Type B pancreatic cell (in vitro differentiated cells): ENCODE measurements around the gene TMEM60. TPM values are rescaled to one million over a fixed set of nuclear protein-coding genes. Genes with fewer than 3 reads are reported as not detected.
A peak's percentile ranks its signal among the peaks of the same experiment; 100 is the strongest.

ENCODE experiments used
- DNase-seq: peaks from one replicate; pipeline ENCODE4 v3.0.0; 2021; ENCODE audit warnings: mixed read lengths; ENCODE audit not compliant: unreplicated experiment; ENCODE audit errors: extremely low spot score
- H3K27ac Mint-ChIP-seq: 2 replicates; pipeline ENCODE4 v1.8.0; 2021; ENCODE audit warnings: mild to moderate bottlenecking, mixed read lengths
- H3K27me3 Mint-ChIP-seq: 2 replicates; pipeline ENCODE4 v1.8.0; 2021; ENCODE audit warnings: mixed read lengths
- H3K36me3 Mint-ChIP-seq: 2 replicates; pipeline ENCODE4 v1.8.0; 2021; ENCODE audit warnings: mixed read lengths
- H3K4me1 Mint-ChIP-seq: one replicate; pipeline ENCODE4 v1.8.0; 2021; ENCODE audit warnings: mixed read lengths; ENCODE audit not compliant: unreplicated experiment
- H3K4me3 Mint-ChIP-seq: 2 replicates; pipeline ENCODE4 v1.8.0; 2021; ENCODE audit warnings: mild to moderate bottlenecking, mixed read lengths
- H3K9me3 Mint-ChIP-seq: 2 replicates; pipeline ENCODE4 v1.8.0; 2021; ENCODE audit warnings: mixed read lengths
- CTCF ChIP-seq: fragments of 200-600 bp; sonication (generic); conservative IDR thresholded peaks from 2 replicates; pipeline ENCODE4 v1.5.0; 2021; ENCODE audit warnings: antibody characterized with exemption, mild to moderate bottlenecking
- long read RNA-seq: library from polyadenylated mRNA; unstranded; transcript quantifications from one replicate; pipeline ENCODE4 v2.0.0, GENCODE V29; 2020
- total RNA-seq: library from RNA; stranded (reverse); gene quantifications from 2 replicates; pipeline ENCODE4 v1.2.1, GENCODE V29; 2021; ENCODE audit warnings: low replicate concordance

Gene TMEM60, protein sequence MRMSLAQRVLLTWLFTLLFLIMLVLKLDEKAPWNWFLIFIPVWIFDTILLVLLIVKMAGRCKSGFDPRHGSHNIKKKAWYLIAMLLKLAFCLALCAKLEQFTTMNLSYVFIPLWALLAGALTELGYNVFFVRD
- 16.1 and 17.0 TPM in 2 replicates for total RNA-seq
- long read RNA-seq, transcript TMEM60-201 (2 exons, 1,023 nt), result major isoform, 23 of 25 reads
- long read RNA-seq, partial matches to known transcripts, result 1 of 25 reads
- long read RNA-seq, other reads (novel, unspliced or antisense), result 1 of 25 reads

GRCh38 chr7:77798394-77799077 lies at the start of gene TMEM60, which contains the start of gene PHTF2:
TSS of gene TMEM60 (minus strand) at chr7:77798434. CDS start at chr7:77794373, 4,061 bp downstream.
TSS of gene PHTF2 (plus strand) at chr7:77798773.
- Mint-ChIP-seq H3K27me3 (no peaks in the 10 kb centered on the region), H3K27ac (peak within 1 kb of the TSS; percentile 92), H3K4me3 (peak within 1 kb of the TSS; percentile 93), H3K4me1 (peaks cover 27% of the 10 kb centered on the region), H3K36me3 (peaks cover 12% of the 10 kb centered on the region), H3K9me3 (peaks cover 2% of the 10 kb centered on the region)
- DNase-seq, result peak; percentile 98
- TF ChIP-seq CTCF, result peak; percentile 72

DNA sequence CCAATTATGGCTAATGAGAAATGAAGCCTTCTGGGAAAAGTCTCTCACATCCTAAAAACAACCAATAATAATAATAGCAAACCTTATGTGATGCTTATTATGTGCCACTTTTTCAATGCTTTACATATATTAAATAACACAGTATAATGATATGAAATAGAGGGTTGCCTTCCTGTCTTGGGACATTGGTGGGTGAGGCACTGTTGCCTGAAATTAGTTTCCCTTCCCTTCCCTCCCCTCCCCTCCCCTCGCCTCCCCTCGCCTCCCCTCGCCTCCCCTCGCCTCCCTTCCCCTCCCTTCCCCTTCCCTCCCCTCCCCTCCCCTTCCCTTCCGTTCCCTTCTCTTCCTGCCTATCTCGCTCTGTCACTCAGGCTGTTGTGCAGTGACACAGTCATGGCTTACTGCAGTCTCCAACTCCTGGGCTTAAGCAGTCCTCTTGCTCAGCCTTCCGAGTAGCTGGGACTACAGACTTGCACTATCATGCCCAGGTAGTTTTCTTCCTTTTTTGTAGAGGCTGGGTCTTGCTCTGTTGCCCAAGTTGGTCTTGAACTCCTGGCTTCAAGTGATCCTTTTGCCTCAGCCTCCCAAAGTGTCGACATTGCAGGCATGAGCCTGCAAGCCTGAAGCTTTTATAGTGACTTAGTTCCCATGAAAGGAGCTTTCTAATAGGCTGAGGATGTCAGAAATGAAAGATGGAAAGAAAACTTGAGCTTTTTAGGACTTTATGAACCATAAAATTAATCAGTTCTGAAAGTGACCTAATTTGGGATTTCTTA lies 48.3 kb upstream of the TMEM60 start:
- DNase-seq, result no peak
- peaks cover 13% of the 10 kb centered on the region for H3K36me3 Mint-ChIP-seq
- TF ChIP-seq CTCF, result no peak
- no peak overlapping the region for H3K27ac Mint-ChIP-seq
- no peaks in the 10 kb centered on the region for H3K4me1 Mint-ChIP-seq
- no peaks in the 10 kb centered on the region for H3K9me3 Mint-ChIP-seq
- no peaks in the 10 kb centered on the region for H3K27me3 Mint-ChIP-seq
- H3K4me3 Mint-ChIP-seq, result no peak overlapping the region

DNA sequence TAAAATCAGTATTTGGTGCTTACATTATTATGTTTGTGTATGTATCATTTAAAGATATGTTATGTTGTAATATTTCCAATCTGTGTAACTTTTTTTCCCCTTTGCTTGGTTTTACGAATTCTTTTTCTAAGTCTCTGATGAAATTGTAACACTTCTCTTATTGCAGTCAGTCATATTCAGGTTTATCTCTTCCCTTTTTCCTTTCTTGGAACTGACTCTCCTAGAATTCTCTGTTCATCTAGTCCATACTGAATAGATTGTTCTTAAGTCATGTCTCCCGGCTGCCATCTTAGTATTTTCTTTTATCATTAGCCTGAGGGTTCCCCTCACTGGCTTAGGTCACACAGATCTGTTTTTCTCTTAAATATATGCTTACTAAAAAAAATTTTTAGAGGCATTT lies 45.0 kb upstream of the TMEM60 start:
- no peaks in the 10 kb centered on the region for H3K4me1 Mint-ChIP-seq
- H3K9me3 Mint-ChIP-seq, result no peaks in the 10 kb centered on the region
- no peak overlapping the region for H3K4me3 Mint-ChIP-seq
- no peak overlapping the region for H3K27ac Mint-ChIP-seq
- H3K36me3 Mint-ChIP-seq, result peaks cover 9% of the 10 kb centered on the region
- no peak for TF ChIP-seq CTCF
- no peak for DNase-seq
- no peaks in the 10 kb centered on the region for H3K27me3 Mint-ChIP-seq

GRCh38 chr7:77839919-77840318 lies 41.7 kb upstream of the TMEM60 start:
- TF ChIP-seq CTCF, result no peak
- H3K27ac Mint-ChIP-seq, result no peak overlapping the region

GRCh38 chr7:77838929-77839491 lies 40.8 kb upstream of the TMEM60 start:
- no peaks in the 10 kb centered on the region for H3K9me3 Mint-ChIP-seq
- no peak for DNase-seq
- H3K27me3 Mint-ChIP-seq, result no peaks in the 10 kb centered on the region
- H3K4me3 Mint-ChIP-seq, result no peak overlapping the region
- no peak for TF ChIP-seq CTCF
- H3K4me1 Mint-ChIP-seq, result peaks cover 10% of the 10 kb centered on the region
- H3K27ac Mint-ChIP-seq, result no peak overlapping the region
- H3K36me3 Mint-ChIP-seq, result peaks cover 5% of the 10 kb centered on the region

More at GRCh38 chr7:77839919-77840318, 41.7 kb upstream of the TMEM60 start:
- Mint-ChIP-seq H3K36me3 (peaks cover 5% of the 10 kb centered on the region), H3K27me3 (no peaks in the 10 kb centered on the region), H3K4me1 (peaks cover 5% of the 10 kb centered on the region), H3K4me3 (no peak overlapping the region), H3K9me3 (no peaks in the 10 kb centered on the region)
- DNase-seq, result no peak
